Left ventricle myocardium inferior (tissue), 1 donor: ENCODE results near the gene ANTXR1. TPM values are rescaled to one million over a fixed set of nuclear protein-coding genes. Genes with fewer than 3 reads are reported as not detected.

Source experiments
- DNase-seq: peaks from one replicate; pipeline ENCODE4 v3.0.0-alpha.2; 2020
- H3K27ac ChIP-seq: fragments of 200-600 bp; replicated peaks from 2 replicates; pipeline ENCODE4 v1.8.0; 2021
- H3K27me3 ChIP-seq: fragments of 200-600 bp; 2 replicates; pipeline ENCODE4 v1.8.0; 2021; ENCODE audit warnings: low read depth
- H3K36me3 ChIP-seq: fragments of 200-600 bp; 2 replicates; pipeline ENCODE4 v1.8.0; 2021
- H3K4me1 ChIP-seq: fragments of 200-600 bp; 2 replicates; pipeline ENCODE4 v1.8.0; 2021
- H3K4me3 ChIP-seq: fragments of 200-600 bp; 2 replicates; pipeline ENCODE4 v1.8.0; 2021; ENCODE audit warnings: mild to moderate bottlenecking, moderate library complexity
- H3K9me3 ChIP-seq: fragments of 200-600 bp; replicated peaks from 2 replicates; pipeline ENCODE4 v1.8.0; 2021
- intact Hi-C: fragments of 100-400 bp; cut with micrococcal nuclease; formaldehyde crosslinking; loops from one replicate; pipeline ENCODE4 v1.11.0; 2022
- total RNA-seq: library from RNA; stranded (reverse); fragmentation: NEBNext Ultra II Directional; extraction: Animal tissue kit (Norgen Biotek cat#: 25700); gene quantifications from one replicate; pipeline ENCODE4 v1.2.1, GENCODE V29; 2021
- TF ChIP-seq, protein P1 (sequence below): fragments of 200-600 bp; IDR thresholded peaks from 2 replicates; pipeline ENCODE4 v1.8.0; 2021; ENCODE audit warnings: antibody characterized with exemption, mild to moderate bottlenecking, borderline replicate concordance
- donor health status: DM: no; HTN: yes; CAD: no; lungs with severe emphysema.

Gene ANTXR1
- total RNA-seq, 1 donor from 2014 or later, result 23.3 TPM

DNA sequence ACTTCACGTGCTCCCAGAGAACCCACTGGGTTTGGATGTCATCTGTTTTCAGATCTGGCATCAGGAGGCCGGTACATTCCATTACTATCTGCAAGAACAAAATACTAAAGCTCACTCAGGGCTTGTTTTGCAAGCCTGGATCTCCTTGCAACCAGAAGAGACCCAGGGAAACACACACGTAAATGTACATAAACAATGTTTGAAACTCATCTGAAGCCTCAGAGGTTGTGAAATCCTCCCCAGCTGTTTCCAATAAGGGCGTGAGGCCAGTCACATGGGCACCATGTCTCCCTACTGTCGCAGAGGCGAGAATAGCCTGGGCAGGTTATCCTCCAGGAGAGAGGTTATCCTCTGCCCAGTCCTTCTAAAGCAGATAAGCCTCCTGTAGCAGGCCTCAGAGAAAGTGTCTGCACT is 187.1 kb downstream of the ANTXR1 start:
- Histone ChIP-seq H3K4me1 (peaks cover 14% of the 10 kb centered on the region), H3K36me3 (no peaks in the 10 kb centered on the region)
- TF ChIP-seq, protein P1, sequence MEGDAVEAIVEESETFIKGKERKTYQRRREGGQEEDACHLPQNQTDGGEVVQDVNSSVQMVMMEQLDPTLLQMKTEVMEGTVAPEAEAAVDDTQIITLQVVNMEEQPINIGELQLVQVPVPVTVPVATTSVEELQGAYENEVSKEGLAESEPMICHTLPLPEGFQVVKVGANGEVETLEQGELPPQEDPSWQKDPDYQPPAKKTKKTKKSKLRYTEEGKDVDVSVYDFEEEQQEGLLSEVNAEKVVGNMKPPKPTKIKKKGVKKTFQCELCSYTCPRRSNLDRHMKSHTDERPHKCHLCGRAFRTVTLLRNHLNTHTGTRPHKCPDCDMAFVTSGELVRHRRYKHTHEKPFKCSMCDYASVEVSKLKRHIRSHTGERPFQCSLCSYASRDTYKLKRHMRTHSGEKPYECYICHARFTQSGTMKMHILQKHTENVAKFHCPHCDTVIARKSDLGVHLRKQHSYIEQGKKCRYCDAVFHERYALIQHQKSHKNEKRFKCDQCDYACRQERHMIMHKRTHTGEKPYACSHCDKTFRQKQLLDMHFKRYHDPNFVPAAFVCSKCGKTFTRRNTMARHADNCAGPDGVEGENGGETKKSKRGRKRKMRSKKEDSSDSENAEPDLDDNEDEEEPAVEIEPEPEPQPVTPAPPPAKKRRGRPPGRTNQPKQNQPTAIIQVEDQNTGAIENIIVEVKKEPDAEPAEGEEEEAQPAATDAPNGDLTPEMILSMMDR, result no peak

GRCh38 chr2:69201259-69201658 is 188.3 kb downstream of the ANTXR1 start:
- H3K27me3 ChIP-seq, result no peaks in the 10 kb centered on the region
- TF ChIP-seq, protein P1, result no peak
- intact Hi-C loops, result no loop called here
- no peak overlapping the region for H3K27ac ChIP-seq
- no peak overlapping the region for H3K4me3 ChIP-seq
- H3K9me3 ChIP-seq, result no peaks in the 10 kb centered on the region
- no peaks in the 10 kb centered on the region for H3K36me3 ChIP-seq
- no peak for DNase-seq
- peaks cover 14% of the 10 kb centered on the region for H3K4me1 ChIP-seq

More for the DNA sequence above, 187.1 kb downstream of the ANTXR1 start:
- DNase-seq, result no peak
- Histone ChIP-seq H3K9me3 (no peaks in the 10 kb centered on the region), H3K4me3 (no peak overlapping the region), H3K27me3 (no peaks in the 10 kb centered on the region), H3K27ac (peak overlapping the region; percentile 38)
- intact Hi-C loops, result no loop called here

DNA sequence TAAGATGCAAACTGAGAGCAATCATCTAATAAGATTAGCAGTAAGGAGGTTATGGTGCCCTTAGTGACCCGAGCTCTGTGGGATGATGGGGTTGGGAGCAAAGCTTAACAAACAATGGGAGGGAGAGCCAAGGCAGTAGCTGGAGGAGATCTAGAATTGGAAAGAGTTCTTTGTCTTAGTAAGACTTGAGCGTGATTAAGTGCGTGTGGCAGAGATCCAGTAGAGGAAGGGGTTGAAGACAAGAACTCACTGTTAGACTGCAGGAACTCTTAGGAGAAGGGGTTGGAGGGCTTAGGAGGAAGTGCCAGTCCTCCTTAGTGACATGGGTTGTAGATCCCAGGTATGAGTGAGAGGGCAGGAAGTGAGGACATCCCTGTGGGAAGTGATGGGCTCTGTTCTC is 189.3 kb downstream of the ANTXR1 start:
- Histone ChIP-seq H3K27me3 (no peaks in the 10 kb centered on the region), H3K9me3 (peaks cover 2% of the 10 kb centered on the region), H3K27ac (peak overlapping the region; percentile 50), H3K36me3 (no peaks in the 10 kb centered on the region), H3K4me1 (peaks cover 14% of the 10 kb centered on the region), H3K4me3 (no peak overlapping the region)
- TF ChIP-seq, protein P1, result no peak
- no peak for DNase-seq
- intact Hi-C loops, result no loop called here

- intact Hi-C loops, result no loop called here
- no peak for DNase-seq
- TF ChIP-seq, protein P1, result no peak
- no peak overlapping the region for H3K4me3 ChIP-seq
- H3K27me3 ChIP-seq, result no peaks in the 10 kb centered on the region
- peaks cover 14% of the 10 kb centered on the region for H3K4me1 ChIP-seq
- peaks cover 8% of the 10 kb centered on the region for H3K9me3 ChIP-seq
- no peaks in the 10 kb centered on the region for H3K36me3 ChIP-seq
- peak overlapping the region; percentile 50 for H3K27ac ChIP-seq
Measured at GRCh38 chr2:69203166-69203985, 190.4 kb downstream of the ANTXR1 start.

GRCh38 chr2:69204654-69205053 is 191.7 kb downstream of the ANTXR1 start:
- peaks cover 12% of the 10 kb centered on the region for H3K4me1 ChIP-seq
- H3K36me3 ChIP-seq, result no peaks in the 10 kb centered on the region
- no peak overlapping the region for H3K27ac ChIP-seq
- no peak for DNase-seq
- no peaks in the 10 kb centered on the region for H3K27me3 ChIP-seq
- TF ChIP-seq, protein P1, result no peak
- intact Hi-C loops, result no loop called here
- no peak overlapping the region for H3K4me3 ChIP-seq
- H3K9me3 ChIP-seq, result peaks cover 8% of the 10 kb centered on the region
